Fibroblast of villous mesenchyme (primary cell): Measurements from ENCODE around the gene ZNF334. TPM values are rescaled to one million over a fixed set of nuclear protein-coding genes. Genes with fewer than 3 reads are reported as not detected.
A peak's percentile ranks its signal among the peaks of the same experiment; 100 is the strongest.

Source experiments
- DNase-seq: peaks from one replicate; pipeline ENCODE4 v3.0.0-alpha.2; 2010; ENCODE audit warnings: low read depth
- H3K4me3 ChIP-seq: 2 replicates; pipeline ENCODE4 v1.5.1; 2011; ENCODE audit warnings: low read depth, mild to moderate bottlenecking, low read length
- CTCF ChIP-seq: IDR thresholded peaks from 2 replicates; pipeline ENCODE4 v1.5.1; 2012; ENCODE audit warnings: low read depth, mild to moderate bottlenecking, low read length; ENCODE audit not compliant: insufficient read depth
- total RNA-seq: library from RNA; depleted of rRNA; stranded (reverse); fragments of >200 nt; gene quantifications from 2 replicates; pipeline ENCODE4 v1.2.3, GENCODE V29; 2012

Gene ZNF334
- total RNA-seq, 1 donor, result 2.6 TPM

GRCh38 chr20:46557231-46557956 is 44.0 kb upstream of the ZNF334 start:
- DNase-seq, result peak; percentile 25
- no peak for TF ChIP-seq CTCF

GRCh38 chr20:46555370-46555956 is 42.1 kb upstream of the ZNF334 start:
- TF ChIP-seq CTCF, result no peak
- no peak overlapping the region for H3K4me3 ChIP-seq
- no peak for DNase-seq

More at GRCh38 chr20:46557231-46557956, 44.0 kb upstream of the ZNF334 start:
- H3K4me3 ChIP-seq, result no peak overlapping the region

- H3K4me3 ChIP-seq, result no peak overlapping the region
- no peak for DNase-seq
- no peak for TF ChIP-seq CTCF
Measured at GRCh38 chr20:46554828-46555227, 41.5 kb upstream of the ZNF334 start.

GRCh38 chr20:46553926-46554325 is 40.6 kb upstream of the ZNF334 start:
- no peak for DNase-seq
- no peak for TF ChIP-seq CTCF
- no peak overlapping the region for H3K4me3 ChIP-seq

GRCh38 chr20:46552460-46553420 is 39.4 kb upstream of the ZNF334 start:
- no peak for DNase-seq

More at GRCh38 chr20:46552460-46553420, 39.4 kb upstream of the ZNF334 start:
- no peak for TF ChIP-seq CTCF
- no peak overlapping the region for H3K4me3 ChIP-seq
